GM19043 (cell line): Measurements from ENCODE around the gene PTGDR.

ENCODE experiments used
- ATAC-seq: cut with Tn5 transposase; IDR thresholded peaks from one replicate; pipeline ENCODE4 v1.9.1; 2021; ENCODE audit warnings: low read depth; ENCODE audit not compliant: unreplicated experiment

Gene PTGDR

DNA sequence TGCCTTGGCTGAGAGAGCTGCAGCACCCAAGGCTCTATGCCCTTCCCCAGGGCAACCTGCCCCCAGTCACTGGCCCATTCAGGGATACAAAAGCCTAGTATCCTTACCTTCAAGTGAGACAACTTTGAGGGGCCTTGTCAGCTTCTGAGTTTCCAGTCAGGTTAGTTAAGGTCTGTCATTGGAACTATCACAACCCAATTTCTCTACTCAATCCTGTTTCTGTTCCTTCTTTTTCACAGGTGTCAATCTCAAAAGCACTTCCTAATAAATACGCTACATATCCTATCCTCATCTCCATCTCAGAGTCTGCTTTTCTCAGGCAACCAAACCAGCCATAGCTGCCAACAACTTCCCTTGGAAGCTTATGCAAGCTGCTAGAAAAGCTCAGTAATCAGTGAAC is 4.9 kb upstream of the PTGDR start:
- no peak for ATAC-seq

DNA sequence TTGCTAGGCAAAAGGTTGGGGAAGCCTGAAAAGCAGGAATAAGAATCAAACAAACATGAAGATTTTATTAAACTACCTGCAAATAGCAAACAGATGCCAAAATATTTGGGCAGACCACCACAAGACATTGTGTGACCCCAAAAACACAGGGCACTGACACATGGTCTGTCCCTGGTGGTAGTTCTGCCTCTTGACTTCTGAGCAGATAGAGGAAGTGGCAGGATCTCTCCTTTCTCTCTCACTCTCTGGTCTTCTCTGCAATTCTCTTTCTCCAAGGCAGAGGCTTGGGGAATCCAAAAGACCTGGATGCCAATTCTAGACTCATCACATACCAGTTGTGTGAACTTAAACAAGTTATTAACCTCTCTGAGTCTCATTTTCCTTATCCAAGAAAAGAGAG is 4.3 kb upstream of the PTGDR start:
- no peak for ATAC-seq

- ATAC-seq = no peak
These were observed 2.2 kb upstream of the PTGDR start for GRCh38 chr14:52265253-52265652.

DNA sequence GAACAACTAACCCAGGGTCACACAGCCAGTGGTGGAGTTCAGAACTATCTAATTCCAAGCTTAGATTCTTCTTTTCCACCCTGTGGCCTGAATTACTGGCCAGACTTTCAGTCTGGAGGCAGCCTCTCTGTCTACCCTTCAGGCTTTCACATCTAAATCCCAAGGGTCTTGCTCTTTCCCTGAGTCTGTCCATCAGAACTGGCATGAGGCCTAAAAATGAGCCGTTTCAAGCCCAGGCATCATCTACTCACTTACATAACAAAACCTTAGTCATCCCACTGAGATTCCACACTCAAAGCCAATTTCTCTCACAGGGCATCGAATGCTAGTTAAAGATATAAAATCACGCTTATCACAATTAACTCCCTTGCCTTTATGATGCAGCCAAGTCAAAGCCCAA is 1.3 kb upstream of the PTGDR start:
- ATAC-seq = no peak

DNA sequence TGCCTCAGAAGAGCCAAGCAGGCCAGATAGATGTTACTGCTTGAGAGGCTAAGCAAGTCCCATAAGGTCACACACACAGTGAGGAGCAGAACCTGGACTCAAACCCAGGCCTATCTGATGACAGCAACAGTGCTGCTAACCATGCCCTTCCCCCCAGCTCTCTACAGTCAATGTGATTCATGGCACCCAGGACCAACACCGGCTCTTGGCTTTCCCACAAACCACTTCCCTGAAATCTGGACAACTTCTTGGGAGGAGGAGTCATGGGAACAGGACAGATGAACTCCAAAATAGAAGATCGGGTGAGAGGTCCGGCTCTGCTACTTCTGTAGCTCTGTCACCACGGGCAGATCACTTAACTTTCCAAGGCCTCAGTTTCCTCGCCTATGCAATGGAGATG is 716 bp upstream of the PTGDR start:
- no peak for ATAC-seq

DNA sequence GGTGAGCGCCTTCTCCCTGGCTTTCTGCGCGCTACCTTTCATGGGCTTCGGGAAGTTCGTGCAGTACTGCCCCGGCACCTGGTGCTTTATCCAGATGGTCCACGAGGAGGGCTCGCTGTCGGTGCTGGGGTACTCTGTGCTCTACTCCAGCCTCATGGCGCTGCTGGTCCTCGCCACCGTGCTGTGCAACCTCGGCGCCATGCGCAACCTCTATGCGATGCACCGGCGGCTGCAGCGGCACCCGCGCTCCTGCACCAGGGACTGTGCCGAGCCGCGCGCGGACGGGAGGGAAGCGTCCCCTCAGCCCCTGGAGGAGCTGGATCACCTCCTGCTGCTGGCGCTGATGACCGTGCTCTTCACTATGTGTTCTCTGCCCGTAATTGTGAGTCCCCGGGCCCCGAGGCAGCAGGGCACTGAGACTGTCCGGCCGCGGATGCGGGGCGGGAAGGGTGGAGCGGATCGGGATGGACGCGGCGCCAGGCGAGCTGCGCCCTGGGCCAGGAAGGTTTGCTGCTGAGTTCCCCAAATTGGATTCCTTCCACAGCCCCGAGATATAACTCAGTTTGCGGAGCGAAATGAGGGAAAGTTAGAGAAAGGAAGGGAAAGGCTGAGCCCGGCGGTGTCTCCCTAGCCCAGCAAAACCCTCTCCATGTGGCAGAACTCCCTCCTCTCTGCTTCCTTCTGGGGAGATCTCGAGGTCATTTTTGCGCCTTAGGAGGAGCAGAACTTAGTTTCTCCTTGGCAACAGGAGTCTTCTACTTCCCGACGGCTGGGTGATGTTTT is 972 bp downstream of the PTGDR start:
- ATAC-seq = no peak

DNA sequence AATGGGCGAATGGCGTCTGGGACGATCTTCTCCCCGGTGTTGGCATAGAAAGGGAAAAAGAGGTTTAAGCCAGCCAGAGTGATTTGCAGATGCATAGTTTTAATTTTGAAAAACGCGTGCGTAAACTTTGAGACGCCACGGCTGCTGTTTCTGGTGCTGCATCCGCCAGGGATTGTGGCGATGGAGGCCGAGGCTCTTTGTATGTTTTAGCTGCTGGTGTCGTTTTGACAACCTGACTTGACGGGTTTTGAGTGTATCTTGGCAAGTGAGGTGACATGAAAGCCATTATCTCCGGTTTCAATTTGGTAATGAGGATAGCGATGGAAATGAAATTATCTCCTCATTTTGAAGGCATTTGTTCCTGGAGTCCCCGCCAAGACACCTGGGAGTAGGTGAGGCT is 1.6 kb downstream of the PTGDR start:
- ATAC-seq = no peak

GRCh38 chr14:52269982-52270381 is 2.5 kb downstream of the PTGDR start:
- ATAC-seq = no peak

DNA sequence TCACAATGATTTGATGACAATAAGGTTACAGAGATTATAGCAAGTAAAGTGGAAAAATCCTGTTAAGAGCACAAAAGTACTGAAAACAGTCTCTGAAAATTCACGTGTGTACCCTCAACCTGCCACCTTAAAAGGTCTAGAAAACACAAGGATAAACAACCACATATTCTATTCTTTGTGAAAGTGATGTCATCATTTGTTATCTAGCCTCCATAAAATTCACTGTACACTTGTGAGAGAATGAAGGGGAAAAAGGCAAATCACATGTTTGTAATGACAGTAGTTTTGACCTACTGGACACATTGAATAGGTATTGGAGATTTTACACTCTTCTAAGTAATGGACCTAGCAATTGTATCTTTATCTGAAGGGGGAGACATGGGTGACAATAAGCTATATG is 4.0 kb downstream of the PTGDR start:
- no peak for ATAC-seq

DNA sequence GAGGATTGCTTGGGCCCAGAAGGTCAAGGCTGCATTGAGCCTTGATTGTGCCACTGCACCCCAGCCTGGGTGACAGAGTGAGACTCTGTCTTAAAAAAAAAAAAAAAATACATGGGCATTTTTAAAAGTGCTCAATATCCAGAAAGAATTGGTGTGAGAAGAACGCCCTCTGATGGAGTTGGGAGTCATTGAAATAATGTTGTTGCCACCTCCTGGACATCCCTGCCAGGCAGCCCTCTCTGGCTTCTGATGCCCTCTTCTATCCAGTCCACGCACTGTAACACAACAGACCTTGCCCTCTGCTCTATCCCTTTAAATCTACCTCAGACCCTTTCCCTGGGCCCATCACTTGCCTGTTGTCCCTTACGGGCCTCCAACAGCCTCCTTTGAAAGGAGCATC is 4.9 kb downstream of the PTGDR start:
- no peak for ATAC-seq

- no peak for ATAC-seq
These were observed 7.9 kb downstream of the PTGDR start for GRCh38 chr14:52275372-52275771.

DNA sequence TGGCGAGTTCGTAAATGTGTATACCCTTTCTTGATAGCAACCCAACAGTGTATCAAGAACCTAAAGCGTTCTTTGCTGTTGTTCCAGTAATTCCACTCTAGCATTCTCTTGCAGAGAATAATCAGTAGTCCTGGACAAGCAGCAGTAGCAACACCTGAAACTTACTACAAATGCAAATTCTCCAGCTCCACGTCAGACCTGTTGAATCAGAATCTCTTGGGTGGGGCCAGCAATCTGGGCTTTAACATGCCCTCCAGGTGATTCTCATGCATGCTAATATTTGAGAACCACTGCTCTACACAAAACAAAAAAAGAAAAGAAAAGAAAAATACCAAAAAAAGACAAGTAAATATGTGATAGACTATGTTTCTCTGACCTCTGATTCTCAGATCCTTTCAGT is 10.1 kb downstream of the PTGDR start:
- no peak for ATAC-seq

DNA sequence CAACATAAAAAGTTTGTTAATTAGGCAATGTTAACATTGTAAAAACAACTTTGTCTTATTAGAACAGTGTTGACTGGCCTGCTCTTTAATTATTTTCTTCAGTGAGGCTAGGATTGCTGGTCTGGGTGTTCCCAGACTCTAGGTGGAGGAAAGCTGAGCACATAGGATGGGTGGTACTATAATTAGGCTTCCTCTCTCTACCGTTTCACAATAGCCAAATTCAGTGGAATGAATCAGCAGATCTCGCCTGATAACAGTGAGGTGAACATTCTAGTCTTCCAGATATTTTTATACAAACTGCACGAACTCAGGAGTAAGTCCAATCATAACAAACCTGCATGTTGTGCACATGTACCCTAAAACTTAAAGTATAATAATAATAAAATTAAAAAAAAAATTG is 11.9 kb downstream of the PTGDR start:
- no peak for ATAC-seq

DNA sequence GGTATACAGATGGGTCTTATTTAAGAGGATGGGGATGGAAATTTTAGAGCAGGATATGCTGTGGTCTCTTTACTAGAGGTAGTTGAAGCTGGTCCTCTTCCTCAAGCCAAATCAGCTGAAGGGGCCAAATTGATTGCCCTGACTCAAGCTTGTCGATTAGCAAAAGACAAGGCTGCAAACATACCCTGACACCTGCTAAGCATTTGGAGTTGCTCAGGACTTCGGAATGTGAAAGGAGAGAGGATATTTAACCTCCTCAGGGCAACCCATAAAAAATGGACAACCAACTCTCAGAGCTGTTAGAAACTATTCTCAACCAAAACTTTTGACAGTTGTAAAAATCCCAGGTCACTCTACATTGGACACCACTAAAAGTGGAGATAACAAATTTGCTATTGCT is 15.6 kb downstream of the PTGDR start:
- no peak for ATAC-seq

- ATAC-seq = no peak
These were observed 19.5 kb downstream of the PTGDR start for GRCh38 chr14:52286661-52287649.

DNA sequence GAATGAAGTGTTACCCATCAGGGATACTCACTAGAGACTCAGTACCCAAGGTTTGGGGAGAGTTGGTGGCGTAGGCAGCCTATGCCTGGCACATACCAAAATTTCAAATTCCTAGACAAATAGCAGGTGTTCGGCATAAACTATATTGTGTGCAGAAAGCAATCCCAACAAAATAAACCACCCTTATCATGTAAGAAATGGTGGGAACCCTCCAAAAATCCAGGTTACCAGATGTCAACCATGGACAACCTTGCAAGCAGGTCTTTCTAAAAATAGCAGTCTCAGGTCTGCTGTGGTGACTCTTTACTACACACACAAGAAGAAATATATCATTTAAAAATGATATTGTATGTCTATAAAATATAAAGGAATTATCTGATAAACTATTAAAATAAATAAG is 28.9 kb downstream of the PTGDR start:
- no peak for ATAC-seq

DNA sequence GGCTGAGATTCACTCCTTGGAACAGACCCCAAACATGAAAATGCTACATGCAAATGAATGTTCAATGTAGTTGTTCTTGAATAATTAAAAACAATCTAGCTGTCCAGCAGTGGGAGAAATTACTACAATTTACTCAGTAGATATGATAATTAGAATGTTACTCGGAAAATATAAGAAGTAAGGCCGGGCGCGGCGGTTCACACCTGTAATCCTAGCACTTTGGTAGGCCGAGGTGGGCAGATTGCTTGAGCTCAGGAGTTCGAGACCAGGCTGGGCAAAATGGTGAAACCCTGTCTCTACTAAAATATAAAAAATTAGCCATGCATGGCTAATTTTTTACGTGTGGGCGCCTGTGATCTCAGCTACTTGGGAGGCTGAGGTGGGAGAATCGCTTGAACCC is 31.3 kb downstream of the PTGDR start:
- no peak for ATAC-seq

DNA sequence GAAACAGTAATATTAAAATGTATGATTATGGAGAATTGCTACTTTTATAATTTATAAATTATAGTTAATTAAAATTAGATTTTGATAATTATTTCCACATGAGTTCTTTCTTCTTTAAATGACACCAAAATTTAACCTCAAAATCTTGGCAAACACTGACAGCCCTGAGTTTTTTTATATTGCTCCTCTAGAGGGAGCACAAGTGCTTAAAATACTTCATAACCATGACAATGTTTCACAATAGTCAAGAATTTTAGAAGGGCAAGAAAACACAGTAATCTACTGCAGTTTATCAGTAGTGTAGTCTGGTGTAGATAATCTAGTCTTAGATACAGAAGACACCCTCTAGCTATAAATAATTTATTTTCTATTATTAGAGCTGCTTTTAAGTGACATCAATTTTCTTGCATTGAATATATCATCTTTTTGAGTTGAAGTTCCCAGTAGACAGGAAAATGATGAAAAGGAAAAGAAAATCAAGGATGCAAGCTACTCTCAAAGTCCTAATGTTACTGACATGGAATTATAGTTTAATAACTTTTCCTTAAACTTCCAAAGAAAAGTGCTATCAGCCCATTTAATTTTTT is 32.3 kb downstream of the PTGDR start:
- ATAC-seq = no peak

- ATAC-seq = no peak
These were observed 35.7 kb downstream of the PTGDR start for GRCh38 chr14:52303236-52303635.

DNA sequence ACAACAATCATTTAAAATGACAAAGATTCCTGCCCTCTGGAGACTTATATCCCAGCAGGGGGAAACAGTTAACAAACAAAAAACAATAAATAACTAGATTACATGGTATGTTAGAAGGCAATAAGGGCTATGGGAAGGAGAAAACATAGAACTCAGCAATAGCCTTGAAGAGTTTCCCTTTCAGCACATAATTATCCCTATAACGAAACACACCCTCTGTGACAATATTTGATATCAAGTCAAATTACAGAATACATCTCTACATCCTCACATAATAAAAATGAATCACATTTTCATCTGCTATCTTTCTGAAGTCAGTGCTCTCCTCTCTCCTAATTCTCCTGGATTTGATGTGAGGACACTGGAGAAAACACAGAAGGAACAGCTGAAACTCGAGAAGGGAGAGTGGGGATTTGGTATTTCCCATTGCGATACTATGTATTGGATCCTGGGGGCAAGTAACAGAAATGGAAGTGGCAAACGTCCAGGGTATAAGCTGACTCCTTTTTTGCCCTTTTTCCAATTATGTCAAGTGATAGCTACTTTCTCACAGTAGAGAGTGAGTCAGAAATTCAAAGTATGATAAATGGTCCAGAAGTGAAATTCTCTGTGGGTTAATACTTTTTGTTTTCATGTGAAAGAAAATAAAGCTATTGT is 36.9 kb downstream of the PTGDR start:
- ATAC-seq = no peak

GRCh38 chr14:52305014-52305413 is 37.5 kb downstream of the PTGDR start:
- ATAC-seq = no peak
